Measurements from ENCODE around the gene SULT6B1.
A peak's percentile ranks its signal among the peaks of the same experiment; 100 is the strongest.

Gene SULT6B1

GRCh38 chr2:37148325-37148724 is 40.1 kb downstream of the SULT6B1 start:
- DNase-seq (ENCODE audit: low read depth) = no peak

GRCh38 chr2:37146062-37146461 is 42.4 kb downstream of the SULT6B1 start:
- no peak for DNase-seq (ENCODE audit: low read depth)

GRCh38 chr2:37143974-37144373 is 44.5 kb downstream of the SULT6B1 start:
- DNase-seq (ENCODE audit: low read depth) = peak; percentile 16

DNA sequence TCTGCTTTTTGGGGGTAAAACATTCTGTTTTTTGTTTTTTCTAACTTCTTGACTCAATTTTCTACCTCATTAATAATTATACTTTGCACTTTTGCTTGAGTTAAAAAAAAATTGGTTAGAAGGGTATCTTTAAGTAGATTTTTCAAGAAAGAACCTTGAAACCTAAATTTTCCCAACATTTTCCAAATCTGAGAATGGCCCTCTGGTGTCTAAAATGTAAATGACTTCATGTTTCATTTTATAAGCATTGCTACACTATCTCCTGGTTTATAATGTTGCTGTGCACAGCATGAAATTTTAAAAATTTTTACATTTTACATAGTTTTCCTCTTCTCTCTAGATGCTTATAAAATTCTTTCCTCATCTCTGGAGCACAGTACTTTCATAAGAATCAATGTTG is 45.9 kb downstream of the SULT6B1 start:
- no peak for DNase-seq (ENCODE audit: low read depth)

DNA sequence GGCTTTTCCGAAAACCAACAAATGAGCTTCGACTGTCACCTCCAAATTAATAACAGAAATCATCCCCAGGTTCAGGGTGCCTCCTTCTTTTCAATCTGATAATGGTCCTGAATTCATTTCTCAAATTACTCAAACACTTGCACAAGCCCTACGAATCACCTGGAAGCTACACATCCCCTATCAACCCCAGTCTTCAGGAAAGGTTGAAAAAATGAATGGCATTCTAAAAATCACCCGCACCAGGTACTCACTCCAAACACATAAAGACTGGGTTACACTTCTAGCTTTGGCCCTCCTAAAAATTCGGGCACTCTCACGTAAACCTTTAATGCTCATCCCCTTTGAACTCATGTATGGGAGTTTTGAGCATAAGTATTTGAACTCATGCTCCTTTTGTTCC is 55.6 kb downstream of the SULT6B1 start:
- DNase-seq (ENCODE audit: low read depth) = no peak

DNA sequence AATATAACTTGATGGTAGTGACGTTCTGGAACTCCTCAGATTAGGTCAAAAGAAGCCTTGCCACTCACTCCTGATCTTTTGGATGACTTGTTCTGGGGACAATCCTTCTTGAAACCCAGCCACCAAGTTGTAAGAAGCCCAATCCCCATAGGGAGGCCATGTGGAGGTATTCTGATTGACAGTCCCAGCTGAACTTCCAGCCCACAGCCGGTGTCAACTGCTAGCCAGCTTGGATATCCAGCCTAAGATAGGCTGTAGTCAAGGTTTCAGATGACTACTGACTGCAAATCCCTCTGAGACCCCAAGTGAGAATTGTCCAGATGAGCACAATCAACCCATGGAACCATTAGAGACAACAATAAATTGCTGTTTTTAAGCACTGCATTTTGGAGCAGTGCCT is 63.1 kb downstream of the SULT6B1 start:
- no peak for DNase-seq (ENCODE audit: low read depth)

DNA sequence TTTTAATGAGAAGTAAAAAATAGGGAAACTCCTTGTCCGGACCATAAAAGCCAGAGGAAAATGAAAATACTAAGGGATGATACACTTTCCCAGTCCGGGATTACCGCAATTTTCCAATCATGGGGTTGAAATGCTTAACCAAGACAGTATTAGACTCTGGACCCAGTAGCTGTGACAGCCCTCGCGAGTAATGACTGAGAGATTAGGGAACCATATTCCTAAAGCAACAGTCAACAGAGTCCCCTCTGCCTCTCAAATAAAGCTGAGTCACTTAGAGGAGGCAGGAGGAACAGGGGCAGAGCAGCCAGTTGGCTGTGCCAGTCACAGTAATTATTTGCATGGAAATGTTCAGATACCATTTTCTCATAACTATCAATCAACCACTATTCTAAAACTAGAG is 69.3 kb downstream of the SULT6B1 start:
- DNase-seq (ENCODE audit: low read depth) = no peak

Data from GM04503 (cell line).